ENCODE data around the gene DRD1. TPM values are rescaled to one million over a fixed set of nuclear protein-coding genes. Genes with fewer than 3 reads are reported as not detected.

The DRD1 gene
- total and polyA plus RNA-seq, 7 experiments from 2014 or later, result not detected

GRCh38 chr5:175478384-175479124 lies 34.6 kb upstream of the DRD1 start, which contains the start of gene SFXN1:
Gene SFXN1, plus strand, starts transcription at chr5:175478560. Its CDS starts 13,544 bp downstream, at chr5:175492104.
- DNase-seq (peak; percentile 56 to 90 (median 76)), ATAC-seq (peak; percentile 82)
- ChIA-PET POLR2A (interaction anchor here (0.6 to 1.3 kb wide), 11 partner anchors 12 to 173 kb away, joined by 3 to 11 read pairs (median 4); no protein-coding TSS in a partner anchor), CTCF (interaction anchor here (1.7 kb wide), 1 partner anchor 14 kb away, joined by 7 read pairs; no protein-coding TSS in a partner anchor)
- Histone ChIP-seq H3K4me1 (ENCODE audit: control insufficient read depth in 2 of 2, insufficient read depth in 2 of 2, low read length in 2 of 2) (peaks cover 29 to 34% of the 10 kb centered on the region in 2 donors), H3K27me3 (ENCODE audit: control insufficient read depth in 2 of 2, insufficient read depth in 2 of 2, low read length in 2 of 2) (no peaks in the 10 kb centered on the region), H3K36me3 (ENCODE audit: control insufficient read depth in 2 of 3, insufficient read depth in 3 of 3, low read length in 3 of 3) (peaks cover 0 to 10% (median 0%) of the 10 kb centered on the region in 3 experiments), H3K9me3 (ENCODE audit: control insufficient read depth in 2 of 3, low read length in 3 of 3) (no peaks in the 10 kb centered on the region), H3K4me3 (ENCODE audit: low read length) (peak within 1 kb of the TSS; percentile 93), H3K27ac (ENCODE audit: low read depth, low read length) (peak within 1 kb of the TSS; percentile 72)
- Mint-ChIP-seq H3K27ac (peak within 1 kb of the TSS; percentile 71 to 98 (median 95)), H3K9me3 (peaks cover 0 to 2% (median 0%) of the 10 kb centered on the region in 11 donors), H3K27me3 (peaks cover 0 to 19% (median 4%) of the 10 kb centered on the region in 5 donors), H3K4me1 (peaks cover 33 to 64% (median 54%) of the 10 kb centered on the region in 7 donors), H3K4me3 (peak within 1 kb of the TSS; percentile 95 to 98 (median 98)), H3K36me3 (peaks cover 4 to 26% (median 14%) of the 10 kb centered on the region in 5 donors)
- intact Hi-C loops (cut with micrococcal nuclease), result loop anchor here (1.0 to 5.0 kb wide), 5 partner anchors 14 to 1861 kb away; partner anchors contain the start of gene BOD1 (in 1 of the 2)

- H3K36me3 ChIP-seq (ENCODE audit: control insufficient read depth in 2 of 3, insufficient read depth in 3 of 3, low read length in 3 of 3), result peaks cover 0 to 7% (median 0%) of the 10 kb centered on the region in 3 experiments
- intact Hi-C loops (cut with micrococcal nuclease), result loop anchor here (1.0 to 5.0 kb wide), 5 partner anchors 14 to 1861 kb away; partner anchors contain the start of gene BOD1 (in 1 of the 2)
- peaks cover 4 to 21% (median 10%) of the 10 kb centered on the region in 5 donors for H3K36me3 Mint-ChIP-seq
- ATAC-seq, result no peak
- peaks cover 28 to 58% (median 48%) of the 10 kb centered on the region in 7 donors for H3K4me1 Mint-ChIP-seq
- CTCF ChIA-PET, result interaction anchor here (1.7 kb wide), 1 partner anchor 14 kb away, joined by 7 read pairs; no protein-coding TSS in a partner anchor
- H3K27me3 Mint-ChIP-seq, result peaks cover 0 to 19% (median 4%) of the 10 kb centered on the region in 5 donors
- H3K27me3 ChIP-seq (ENCODE audit: control insufficient read depth in 2 of 2, insufficient read depth in 2 of 2, low read length in 2 of 2), result no peaks in the 10 kb centered on the region
- peak overlapping the region; percentile 93 for H3K4me3 ChIP-seq (ENCODE audit: low read length)
- no peaks in the 10 kb centered on the region for H3K9me3 ChIP-seq (ENCODE audit: control insufficient read depth in 2 of 3, low read length in 3 of 3)
- H3K4me1 ChIP-seq (ENCODE audit: control insufficient read depth in 2 of 2, insufficient read depth in 2 of 2, low read length in 2 of 2), result peaks cover 24 to 32% of the 10 kb centered on the region in 2 donors
- DNase-seq, result no peak
- peak overlapping the region; percentile 71 to 96 (median 87) for H3K27ac Mint-ChIP-seq
- peak overlapping the region; percentile 84 to 98 (median 90) for H3K4me3 Mint-ChIP-seq
- H3K27ac ChIP-seq (ENCODE audit: low read depth, low read length), result peak overlapping the region; percentile 72
- POLR2A ChIA-PET, result interaction anchor here (0.6 to 1.3 kb wide), 10 partner anchors 11 to 174 kb away, joined by 3 to 11 read pairs (median 4); no protein-coding TSS in a partner anchor
- peaks cover 0 to 2% (median 0%) of the 10 kb centered on the region in 11 donors for H3K9me3 Mint-ChIP-seq
Observed at GRCh38 chr5:175478008-175478383, 34.0 kb upstream of the DRD1 start.

- peak overlapping the region; percentile 84 to 98 (median 90) for H3K4me3 Mint-ChIP-seq
- Histone ChIP-seq H3K27ac (ENCODE audit: low read depth, low read length) (no peak overlapping the region), H3K36me3 (ENCODE audit: control insufficient read depth in 2 of 3, insufficient read depth in 3 of 3, low read length in 3 of 3) (peaks cover 0 to 7% (median 0%) of the 10 kb centered on the region in 3 experiments), H3K4me1 (ENCODE audit: control insufficient read depth in 2 of 2, insufficient read depth in 2 of 2, low read length in 2 of 2) (peaks cover 19 to 31% of the 10 kb centered on the region in 2 donors), H3K27me3 (ENCODE audit: control insufficient read depth in 2 of 2, insufficient read depth in 2 of 2, low read length in 2 of 2) (no peaks in the 10 kb centered on the region), H3K9me3 (ENCODE audit: control insufficient read depth in 2 of 3, low read length in 3 of 3) (no peaks in the 10 kb centered on the region), H3K4me3 (ENCODE audit: low read length) (no peak overlapping the region)
- DNase-seq (no peak), ATAC-seq (no peak)
- H3K36me3 Mint-ChIP-seq, result peaks cover 0 to 17% (median 6%) of the 10 kb centered on the region in 5 donors
- ChIA-PET CTCF (interaction anchor here (1.6 to 1.7 kb wide), 2 partner anchors 10 to 13 kb away, joined by 6 to 7 read pairs; no protein-coding TSS in a partner anchor), POLR2A (interaction anchor here (0.6 to 2.4 kb wide), 5 partner anchors 12 to 57 kb away, joined by 3 to 11 read pairs (median 7); no protein-coding TSS in a partner anchor)
- peaks cover 24 to 53% (median 43%) of the 10 kb centered on the region in 7 donors for H3K4me1 Mint-ChIP-seq
- H3K27ac Mint-ChIP-seq, result peak overlapping the region in 7 of 9 donors; percentile 71 to 96 (median 87)
- peaks cover 0 to 2% (median 0%) of the 10 kb centered on the region in 11 donors for H3K9me3 Mint-ChIP-seq
- intact Hi-C loops (cut with micrococcal nuclease), result loop anchor here (5.0 kb wide), 2 partner anchors 175 to 1860 kb away; partner anchors contain the start of gene BOD1 (in 1 of the 2)
- H3K27me3 Mint-ChIP-seq, result peaks cover 0 to 19% (median 4%) of the 10 kb centered on the region in 5 donors
Observed at GRCh38 chr5:175477440-175477839, 33.5 kb upstream of the DRD1 start.

GRCh38 chr5:175475248-175475647 lies 31.3 kb upstream of the DRD1 start:
- ChIA-PET POLR2A (interaction anchor here (2.4 kb wide), 1 partner anchor 10 kb away, joined by 9 read pairs; no protein-coding TSS in a partner anchor), CTCF (interaction anchor here (2.0 kb wide), 1 partner anchor 11 kb away, joined by 10 read pairs; no protein-coding TSS in a partner anchor)
- intact Hi-C loops (cut with micrococcal nuclease), result loop anchor here (5.0 kb wide), 2 partner anchors 177 to 1858 kb away; partner anchors contain the start of gene BOD1 (in 1 of the 2)
- peaks cover 9 to 10% of the 10 kb centered on the region in 2 donors for H3K4me1 ChIP-seq (ENCODE audit: control insufficient read depth in 2 of 2, insufficient read depth in 2 of 2, low read length in 2 of 2)
- H3K4me3 Mint-ChIP-seq, result no peak overlapping the region
- ATAC-seq, result no peak
- no peaks in the 10 kb centered on the region for H3K9me3 ChIP-seq (ENCODE audit: control insufficient read depth in 2 of 3, low read length in 3 of 3)
- peaks cover 0 to 2% (median 0%) of the 10 kb centered on the region in 11 donors for H3K9me3 Mint-ChIP-seq
- no peak overlapping the region for H3K4me3 ChIP-seq (ENCODE audit: low read length)
- DNase-seq, result no peak
- H3K27ac Mint-ChIP-seq, result no peak overlapping the region
- peaks cover 0 to 22% (median 4%) of the 10 kb centered on the region in 5 donors for H3K27me3 Mint-ChIP-seq
- peaks cover 11 to 31% (median 25%) of the 10 kb centered on the region in 7 donors for H3K4me1 Mint-ChIP-seq
- H3K36me3 ChIP-seq (ENCODE audit: control insufficient read depth in 2 of 3, insufficient read depth in 3 of 3, low read length in 3 of 3), result peaks cover 0 to 7% (median 0%) of the 10 kb centered on the region in 3 experiments
- H3K27me3 ChIP-seq (ENCODE audit: control insufficient read depth in 2 of 2, insufficient read depth in 2 of 2, low read length in 2 of 2), result no peaks in the 10 kb centered on the region
- H3K36me3 Mint-ChIP-seq, result peaks cover 0 to 5% (median 0%) of the 10 kb centered on the region in 5 donors
- no peak overlapping the region for H3K27ac ChIP-seq (ENCODE audit: low read depth, low read length)

GRCh38 chr5:175472378-175472777 lies 28.4 kb upstream of the DRD1 start:
- Mint-ChIP-seq H3K9me3 (no peaks in the 10 kb centered on the region), H3K4me1 (peaks cover 0 to 11% (median 8%) of the 10 kb centered on the region in 7 donors), H3K27me3 (peaks cover 0 to 17% (median 4%) of the 10 kb centered on the region in 5 donors), H3K4me3 (no peak overlapping the region), H3K36me3 (no peaks in the 10 kb centered on the region), H3K27ac (no peak overlapping the region)
- Histone ChIP-seq H3K27ac (ENCODE audit: low read depth, low read length) (no peak overlapping the region), H3K4me1 (ENCODE audit: control insufficient read depth in 2 of 2, insufficient read depth in 2 of 2, low read length in 2 of 2) (no peaks in the 10 kb centered on the region), H3K27me3 (ENCODE audit: control insufficient read depth in 2 of 2, insufficient read depth in 2 of 2, low read length in 2 of 2) (no peaks in the 10 kb centered on the region), H3K4me3 (ENCODE audit: low read length) (no peak overlapping the region), H3K36me3 (ENCODE audit: control insufficient read depth in 2 of 3, insufficient read depth in 3 of 3, low read length in 3 of 3) (no peaks in the 10 kb centered on the region), H3K9me3 (ENCODE audit: control insufficient read depth in 2 of 3, low read length in 3 of 3) (no peaks in the 10 kb centered on the region)
- ATAC-seq (no peak), DNase-seq (no peak)
- CTCF ChIA-PET, result no interaction called here
- POLR2A ChIA-PET, result no interaction called here
- intact Hi-C loops (cut with micrococcal nuclease), result no loop called here

GRCh38 chr5:175471628-175472027 lies 27.6 kb upstream of the DRD1 start:
- no peaks in the 10 kb centered on the region for H3K9me3 Mint-ChIP-seq
- Histone ChIP-seq H3K36me3 (ENCODE audit: control insufficient read depth in 2 of 3, insufficient read depth in 3 of 3, low read length in 3 of 3) (no peaks in the 10 kb centered on the region), H3K27me3 (ENCODE audit: control insufficient read depth in 2 of 2, insufficient read depth in 2 of 2, low read length in 2 of 2) (no peaks in the 10 kb centered on the region), H3K9me3 (ENCODE audit: control insufficient read depth in 2 of 3, low read length in 3 of 3) (no peaks in the 10 kb centered on the region), H3K27ac (ENCODE audit: low read depth, low read length) (no peak overlapping the region), H3K4me1 (ENCODE audit: control insufficient read depth in 2 of 2, insufficient read depth in 2 of 2, low read length in 2 of 2) (no peaks in the 10 kb centered on the region), H3K4me3 (ENCODE audit: low read length) (no peak overlapping the region)
- no peak overlapping the region for H3K4me3 Mint-ChIP-seq
- intact Hi-C loops (cut with micrococcal nuclease), result no loop called here
- ChIA-PET CTCF (no interaction called here), POLR2A (no interaction called here)
- H3K27ac Mint-ChIP-seq, result peak overlapping the region in 2 of 9 donors; percentile 4 to 41
- ATAC-seq (no peak), DNase-seq (peak in 1 of 9 donors; percentile 39)
- H3K36me3 Mint-ChIP-seq, result no peaks in the 10 kb centered on the region
- peaks cover 0 to 14% (median 4%) of the 10 kb centered on the region in 5 donors for H3K27me3 Mint-ChIP-seq
- peaks cover 0 to 11% (median 8%) of the 10 kb centered on the region in 7 donors for H3K4me1 Mint-ChIP-seq

All from naive thymus-derived CD4-positive, alpha-beta T cell (primary cell).